ENCODE data around the gene KCNH2.

The KCNH2 gene

GRCh38 chr7:150958597-150958996 lies 19.5 kb downstream of the KCNH2 start:
- no peak for DNase-seq (ENCODE audit: low read depth)

DNA sequence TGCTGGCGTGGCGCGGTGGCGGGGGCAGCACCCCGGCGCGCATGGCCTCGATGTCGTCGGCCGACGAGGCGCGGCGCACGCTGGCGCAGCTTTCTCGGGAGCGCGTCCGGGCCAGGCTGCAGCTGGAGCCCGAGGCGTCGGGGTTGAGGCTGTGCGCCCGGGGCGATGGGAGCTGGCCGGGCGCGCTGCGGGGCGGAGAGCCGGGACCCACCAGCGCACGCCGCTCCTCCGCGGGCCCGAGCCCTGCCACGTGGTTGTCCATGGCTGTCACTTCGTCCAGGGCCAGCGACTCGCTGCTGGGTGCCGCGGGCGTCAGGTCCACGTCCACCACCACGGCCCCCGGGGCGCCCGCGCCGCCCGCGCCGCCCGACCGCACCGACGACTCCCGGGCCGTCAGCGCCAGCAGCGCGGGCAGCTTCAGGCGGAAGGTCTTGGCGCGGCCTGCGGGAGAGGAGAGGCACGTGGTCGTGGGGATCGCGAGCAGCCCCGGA lies 20.0 kb downstream of the KCNH2 start:
- no peak for DNase-seq (ENCODE audit: low read depth)

- DNase-seq (ENCODE audit: low read depth) = no peak
Observed at GRCh38 chr7:150957133-150958020, 20.7 kb downstream of the KCNH2 start.

- DNase-seq (ENCODE audit: low read depth) = no peak
Observed at GRCh38 chr7:150956395-150957132, 21.6 kb downstream of the KCNH2 start.

GRCh38 chr7:150955519-150956394 lies 22.4 kb downstream of the KCNH2 start:
- DNase-seq (ENCODE audit: low read depth) = no peak

DNA sequence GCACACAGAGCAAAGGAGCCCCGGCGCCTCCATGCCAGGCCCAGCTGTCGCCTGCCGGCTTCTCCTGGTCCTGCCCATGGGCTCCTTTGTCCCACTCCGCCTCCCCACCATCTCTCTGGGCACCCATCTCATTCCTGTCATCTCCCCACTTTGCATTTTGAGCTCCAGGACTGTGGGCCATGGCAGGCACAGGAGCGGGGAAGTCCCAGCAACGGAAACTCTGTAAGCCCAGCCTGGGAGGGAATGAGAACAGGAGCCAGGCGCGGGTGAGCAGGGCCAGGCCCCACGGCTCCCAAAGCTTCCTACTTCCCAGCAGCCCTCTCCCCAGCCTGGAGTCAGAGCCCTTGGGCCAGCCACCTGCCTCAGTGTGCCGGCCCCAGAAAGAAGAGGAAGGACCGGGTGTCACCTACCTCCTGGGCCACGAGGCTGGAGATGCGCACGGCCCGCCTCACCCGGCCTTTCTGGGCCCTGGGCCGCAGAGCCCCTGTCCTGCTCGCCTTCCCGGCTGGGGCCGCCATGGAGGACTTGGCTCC lies 23.1 kb downstream of the KCNH2 start:
- no peak for DNase-seq (ENCODE audit: low read depth)

- DNase-seq (ENCODE audit: low read depth) = no peak
Observed at GRCh38 chr7:150954201-150954985, 23.7 kb downstream of the KCNH2 start.

GRCh38 chr7:150953061-150953997 lies 24.8 kb downstream of the KCNH2 start:
- DNase-seq (ENCODE audit: low read depth) = no peak

DNA sequence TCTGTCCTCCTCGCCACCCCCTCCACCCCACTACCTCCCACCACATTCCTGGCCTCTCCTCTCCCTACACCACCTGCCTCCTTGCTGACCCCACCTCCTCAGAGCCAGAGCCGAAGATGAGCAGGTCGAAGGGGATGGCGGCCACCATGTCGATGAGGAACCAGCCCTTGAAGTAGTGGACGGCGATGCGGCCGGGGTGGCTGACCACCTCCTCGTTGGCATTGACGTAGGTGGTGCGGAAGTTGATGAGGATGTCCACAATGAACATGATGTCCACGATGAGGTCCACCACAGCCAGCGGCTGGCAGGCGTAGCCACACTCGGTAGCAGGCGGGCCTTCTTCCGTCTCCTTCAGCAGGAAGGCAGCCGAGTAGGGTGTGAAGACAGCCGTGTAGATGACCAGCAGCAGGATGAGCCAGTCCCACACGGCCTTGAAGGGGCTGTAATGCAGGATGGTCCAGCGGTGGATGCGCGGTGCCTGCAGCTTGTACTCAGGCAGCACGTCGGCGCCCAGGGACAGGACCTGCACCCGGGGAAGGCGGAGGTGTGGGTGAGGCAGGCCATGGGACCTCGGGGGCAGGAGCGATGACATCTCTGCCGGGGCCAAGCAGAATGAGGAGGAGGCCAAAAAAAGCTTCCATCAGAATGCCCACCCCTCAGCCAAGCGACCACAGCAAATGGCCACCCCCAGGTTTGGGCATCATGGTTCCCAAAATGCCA lies 25.6 kb downstream of the KCNH2 start:
- DNase-seq (ENCODE audit: low read depth) = no peak

DNA sequence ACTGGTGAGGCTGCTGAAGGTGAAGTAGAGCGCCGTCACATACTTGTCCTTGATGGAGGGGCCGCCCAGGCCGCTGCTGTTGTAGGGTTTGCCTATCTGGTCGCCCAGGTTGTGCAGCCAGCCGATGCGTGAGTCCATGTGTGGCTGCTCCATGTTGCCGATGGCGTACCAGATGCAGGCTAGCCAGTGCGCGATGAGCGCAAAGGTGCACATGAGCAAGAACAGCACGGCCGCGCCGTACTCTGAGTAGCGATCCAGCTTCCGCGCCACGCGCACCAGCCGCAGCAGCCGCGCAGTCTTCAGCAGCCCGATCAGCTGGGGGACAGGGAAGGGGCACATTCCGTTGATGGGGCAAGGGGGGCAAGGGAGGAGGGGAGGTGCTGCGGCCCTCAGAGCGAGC lies 26.6 kb downstream of the KCNH2 start:
- DNase-seq (ENCODE audit: low read depth) = no peak

DNA sequence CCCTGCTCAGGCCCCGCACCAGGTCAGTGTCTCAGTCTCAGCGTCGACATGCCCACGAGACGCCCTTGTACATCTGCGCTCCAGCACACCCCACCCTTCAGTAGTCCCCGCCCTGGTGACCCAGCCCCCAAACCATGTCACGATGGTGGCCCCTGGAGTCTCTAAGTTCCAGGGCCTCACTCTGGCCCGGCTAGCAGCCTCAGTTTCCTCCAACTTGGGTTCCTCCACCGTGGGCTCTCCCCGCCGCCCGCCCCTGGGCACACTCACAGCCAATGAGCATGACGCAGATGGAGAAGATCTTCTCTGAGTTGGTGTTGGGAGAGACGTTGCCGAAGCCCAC lies 27.0 kb downstream of the KCNH2 start:
- DNase-seq (ENCODE audit: low read depth) = no peak

- DNase-seq (ENCODE audit: low read depth) = no peak
Observed at GRCh38 chr7:150950496-150951180, 27.5 kb downstream of the KCNH2 start.

- no peak for DNase-seq (ENCODE audit: low read depth)
Observed at GRCh38 chr7:150949971-150950491, 28.1 kb downstream of the KCNH2 start.

DNA sequence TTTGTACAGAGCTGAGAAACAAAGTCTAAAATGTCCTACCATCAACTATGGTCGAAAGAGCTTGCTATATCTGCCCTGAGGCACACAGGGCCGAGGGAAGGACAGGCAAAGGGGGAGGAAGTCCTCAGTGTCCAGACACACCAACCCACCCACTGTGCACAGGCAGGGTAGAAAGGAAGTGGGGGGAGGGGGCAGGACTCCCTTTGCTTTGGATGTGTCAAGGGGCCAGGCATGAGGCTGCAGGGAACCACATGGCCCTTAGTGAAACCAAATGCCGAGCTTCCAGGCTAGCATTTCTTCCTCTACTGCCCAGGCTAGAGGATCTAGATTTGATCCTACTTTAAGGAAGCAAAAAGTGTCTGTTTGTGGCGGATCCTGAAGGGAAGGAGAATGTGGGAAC lies 28.6 kb downstream of the KCNH2 start:
- DNase-seq (ENCODE audit: low read depth) = no peak

GRCh38 chr7:150948791-150949251 lies 29.3 kb downstream of the KCNH2 start:
- no peak for DNase-seq (ENCODE audit: low read depth)

GRCh38 chr7:150947761-150948651 lies 30.1 kb downstream of the KCNH2 start:
- no peak for DNase-seq (ENCODE audit: low read depth)

GRCh38 chr7:150947241-150947745 lies 30.8 kb downstream of the KCNH2 start:
- no peak for DNase-seq (ENCODE audit: low read depth)
